H1 (cell line): ENCODE measurements around the gene USP24. TPM values are rescaled to one million over a fixed set of nuclear protein-coding genes. Genes with fewer than 3 reads are reported as not detected.

Experiments
- CTCF ChIA-PET: fragments of 300-600 bp; sonication (Branson Sonifier 250); formaldehyde crosslinking; loops from one replicate; lab custom pipeline; 2021; ENCODE audit not compliant: partially characterized antibody; lab: Charles Lee
- POLR2A ChIA-PET: fragments of 300-600 bp; sonication (Branson Sonifier 250); formaldehyde crosslinking; loops from one replicate; lab custom pipeline; 2021; ENCODE audit warnings: inconsistent platforms; ENCODE audit not compliant: partially characterized antibody; lab: Charles Lee
- DNase-seq, 2 experiments: peaks; one replicate each; pipeline versions ENCODE4 v3.0.0 to v3.0.0-alpha.2; 2010 to 2022; ENCODE audit warnings: low spot score in 2 of 2, low read depth in 1 of 2, mixed read lengths in 1 of 2
- FAIRE-seq: peaks from 2 replicates; lab custom pipeline; 2011; peaks lifted over from hg19 to GRCh38; lab: Jason Lieb, UNC
- H2AFZ ChIP-seq: 2 replicates; pipeline ENCODE4 v1.8.1; 2012; ENCODE audit warnings: low read length, inconsistent platforms
- H2AK5ac ChIP-seq: 2 replicates; pipeline ENCODE4 v1.6.1; 2013; ENCODE audit warnings: low read depth, low read length
- H2BK120ac ChIP-seq: replicated peaks from 2 replicates; pipeline ENCODE3; 2013; ENCODE audit warnings: low read depth, low read length, inconsistent platforms
- H2BK12ac ChIP-seq: 2 replicates; pipeline ENCODE4 v1.6.1; 2013; ENCODE audit warnings: low read depth, low read length
- H2BK15ac ChIP-seq: 2 replicates; pipeline ENCODE4 v1.6.1; 2013; ENCODE audit warnings: low read length
- H2BK20ac ChIP-seq: 2 replicates; pipeline ENCODE4 v1.6.1; 2013; ENCODE audit warnings: low read length
- H2BK5ac ChIP-seq: 2 replicates; pipeline ENCODE4 v1.6.1; 2013; ENCODE audit warnings: low read depth, low read length
- H3K14ac ChIP-seq: 2 replicates; pipeline ENCODE4 v1.6.1; 2013; ENCODE audit warnings: inconsistent platforms; ENCODE audit not compliant: insufficient read length
- H3K18ac ChIP-seq: 2 replicates; pipeline ENCODE4 v1.6.1; 2013; ENCODE audit warnings: low read length; ENCODE audit errors: extremely low read depth
- H3K23ac ChIP-seq: 2 replicates; pipeline ENCODE4 v1.6.1; 2013; ENCODE audit warnings: inconsistent platforms; ENCODE audit not compliant: insufficient read length
- H3K23me2 ChIP-seq: 2 replicates; pipeline ENCODE4 v1.6.1; 2013; ENCODE audit warnings: low read depth, low read length
- H3K27ac ChIP-seq: 2 replicates; pipeline ENCODE4 v1.6.1; 2011; ENCODE audit warnings: low read depth, low read length, inconsistent platforms
- H3K27me3 ChIP-seq, 4 experiments: replicated peaks in 1 of 4; 1 replicate in 1 of 4; 2 replicates in 3 of 4; pipeline versions ENCODE4 v1.6.1 to v1.8.1; 2011 to 2013; ENCODE audit warnings: low read length in 3 of 4, mild to moderate bottlenecking in 3 of 4, inconsistent platforms in 2 of 4, mixed read lengths in 2 of 4, moderate library complexity in 1 of 4; ENCODE audit not compliant: control insufficient read depth in 3 of 4, insufficient read depth in 3 of 4; ENCODE audit errors: extremely low read depth in 1 of 4
- H3K36me3 ChIP-seq, 4 experiments: 2 replicates each; pipeline versions ENCODE4 v1.6.1 to v1.8.1; 2011 to 2013; ENCODE audit warnings: mild to moderate bottlenecking in 4 of 4, low read length in 3 of 4, moderate library complexity in 2 of 4, control low read depth in 1 of 4, inconsistent platforms in 1 of 4; ENCODE audit not compliant: insufficient read depth in 4 of 4, control insufficient read depth in 2 of 4
- H3K4ac ChIP-seq: replicated peaks from 2 replicates; pipeline ENCODE3; 2013; ENCODE audit warnings: low read length, low read depth, mixed read lengths, inconsistent platforms; ENCODE audit not compliant: insufficient read length
- H3K4me1 ChIP-seq, 4 experiments: replicated peaks in 1 of 4; 1 replicate in 1 of 4; 2 replicates in 3 of 4; pipeline versions ENCODE4 v1.6.1 to v1.8.1; 2011 to 2013; ENCODE audit warnings: low read length in 3 of 4, inconsistent platforms in 2 of 4, mixed read lengths in 1 of 4; ENCODE audit not compliant: insufficient read depth in 4 of 4, control insufficient read depth in 3 of 4
- H3K4me2 ChIP-seq, 2 experiments: 2 replicates each; pipeline versions ENCODE4 v1.6.1 to v1.8.1; 2011 to 2013; ENCODE audit warnings: low read depth in 2 of 2, low read length in 2 of 2, control low read depth in 1 of 2, inconsistent platforms in 1 of 2, mild to moderate bottlenecking in 1 of 2; ENCODE audit not compliant: insufficient read depth in 1 of 2
- H3K4me3 ChIP-seq, 4 experiments: fragments of 200-600, 300-600 bp in 1 of 4; sonication (generic), shearing (Covaris generic), sonication (Bioruptor Twin) in 1 of 4; 2 replicates each; pipeline versions ENCODE4 v1.5.1 to v1.8.1; 2011 to 2016; ENCODE audit warnings: low read length in 4 of 4, low read depth in 3 of 4, control low read depth in 2 of 4, inconsistent platforms in 2 of 4, mild to moderate bottlenecking in 2 of 4, mixed read lengths in 1 of 4, moderate library complexity in 1 of 4; ENCODE audit not compliant: insufficient read depth in 2 of 4; ENCODE audit errors: extremely low read depth in 1 of 4
- H3K56ac ChIP-seq: replicated peaks from 2 replicates; pipeline ENCODE3; 2013; ENCODE audit warnings: low read depth, mild to moderate bottlenecking, mixed read lengths, low read length, inconsistent platforms; ENCODE audit not compliant: insufficient read length
- H3K79me1 ChIP-seq: 2 replicates; pipeline ENCODE4 v1.6.1; 2013; ENCODE audit warnings: low read depth, low read length, control low read depth
- H3K79me2 ChIP-seq, 2 experiments: 2 replicates each; pipeline versions ENCODE4 v1.6.1 to v1.8.1; 2012 to 2013; ENCODE audit warnings: low read length in 2 of 2, mild to moderate bottlenecking in 2 of 2, inconsistent platforms in 1 of 2; ENCODE audit not compliant: insufficient read depth in 2 of 2, control insufficient read depth in 1 of 2
- H3K9ac ChIP-seq, 4 experiments: replicated peaks in 1 of 4; 1 replicate in 1 of 4; 2 replicates in 3 of 4; pipeline versions ENCODE4 v1.6.1 to v1.8.1; 2011 to 2013; ENCODE audit warnings: low read depth in 3 of 4, low read length in 3 of 4, control low read depth in 2 of 4, mild to moderate bottlenecking in 2 of 4, moderate library complexity in 2 of 4, inconsistent platforms in 1 of 4; ENCODE audit errors: extremely low read depth in 1 of 4
- H3K9me3 ChIP-seq, 2 experiments: 2 replicates each; pipeline versions ENCODE4 v1.6.1 to v1.8.1; 2012 to 2013; ENCODE audit warnings: mild to moderate bottlenecking in 2 of 2, moderate library complexity in 2 of 2, control low read depth in 1 of 2, inconsistent platforms in 1 of 2, low read depth in 1 of 2, low read length in 1 of 2, mixed read lengths in 1 of 2; ENCODE audit not compliant: insufficient read depth in 2 of 2
- H4K20me1 ChIP-seq, 2 experiments: replicated peaks in 1 of 2; 2 replicates each; pipeline versions ENCODE3 to v1.8.1; 2011 to 2013; ENCODE audit warnings: inconsistent platforms in 2 of 2, low read length in 2 of 2, mild to moderate bottlenecking in 1 of 2; ENCODE audit not compliant: insufficient read depth in 2 of 2, control insufficient read depth in 1 of 2
- H4K5ac ChIP-seq: 2 replicates; pipeline ENCODE4 v1.6.1; 2013; ENCODE audit warnings: low read length, low read depth, mixed read lengths, inconsistent platforms; ENCODE audit not compliant: insufficient read length
- H4K8ac ChIP-seq: 2 replicates; pipeline ENCODE4 v1.8.0; 2013; ENCODE audit warnings: mild to moderate bottlenecking, moderate library complexity, low read length, inconsistent platforms; ENCODE audit not compliant: insufficient read depth; ENCODE audit errors: extremely low read depth
- H4K91ac ChIP-seq: replicated peaks from 2 replicates; pipeline ENCODE3; 2013; ENCODE audit warnings: low read length, mixed read lengths, inconsistent platforms; ENCODE audit not compliant: insufficient read length
- ASH2L ChIP-seq: fragments of 200-600, 300-600 bp; sonication (generic); IDR thresholded peaks from one replicate; pipeline ENCODE4 v1.7.1; 2017; ENCODE audit warnings: low read length
- GABPA ChIP-seq: IDR thresholded peaks from 2 replicates; pipeline ENCODE4 v1.6.1; 2011; ENCODE audit warnings: mild to moderate bottlenecking, low read length, moderate library complexity, borderline replicate concordance; ENCODE audit not compliant: insufficient read depth
- RAD21 ChIP-seq, 2 experiments: IDR thresholded peaks in 1 of 2; conservative IDR thresholded peaks in 1 of 2; 2 replicates each; pipeline ENCODE4 v1.6.1; 2011; ENCODE audit warnings: low read depth in 2 of 2, low read length in 2 of 2, improper control_type of control experiment in 1 of 2, inconsistent platforms in 1 of 2, mild to moderate bottlenecking in 1 of 2, moderate library complexity in 1 of 2
- SIX5 ChIP-seq: IDR thresholded peaks from 2 replicates; pipeline ENCODE4 v1.6.1; 2011; ENCODE audit warnings: mild to moderate bottlenecking, low read depth, low read length
- WGBS, 2 experiments: shearing (Covaris generic) in 1 of 2; methylation state at CpG; one replicate each; pipeline versions ENCODE4 v1.1.6 to v1.1.7; 2013 to 2015; ENCODE audit warnings: low lambda C conversion rate in 2 of 2, mixed read lengths in 2 of 2, inconsistent platforms in 1 of 2, low coverage in 1 of 2, missing lambda C conversion rate in 1 of 2; ENCODE audit not compliant: insufficient replicate concordance in 2 of 2, insufficient coverage in 1 of 2, insufficient read length in 1 of 2; ENCODE audit errors: extremely low coverage in 1 of 2, missing lambda C conversion rate in 1 of 2; 5-methylcytosine and 5-hydroxymethylcytosine counted together
- polyA plus RNA-seq, 7 experiments: library from polyadenylated mRNA; depleted of rRNA in 3 of 7; stranded (reverse) in 5 of 7; unstranded in 2 of 7; fragments of >200 nt in 5 of 7; fragments of 200-250 nt in 2 of 7; gene quantifications; 1 replicate in 5 of 7; 2 replicates in 1 of 7; 4 replicates in 1 of 7; pipeline versions ENCODE4 v1.2.1 to v1.2.3, GENCODE V29; 2011 to 2013; ENCODE audit warnings: missing spikeins in 2 of 7, mixed read lengths in 2 of 7
- total RNA-seq: library from RNA; stranded (reverse); fragmentation: NEBNext Ultra II Directional; extraction: Animal tissue kit (Norgen Biotek cat#: 25700); gene quantifications from 2 replicates; pipeline ENCODE4 v1.2.1, GENCODE V29; 2021
- TF ChIP-seq, protein P1 (sequence below), 3 experiments: IDR thresholded peaks; 1 replicate in 2 of 3; 2 replicates in 1 of 3; pipeline versions ENCODE4 v1.5.1 to v1.6.1; 2011; ENCODE audit warnings: low read length in 3 of 3, mild to moderate bottlenecking in 3 of 3, inconsistent platforms in 2 of 3, low read depth in 1 of 3, moderate library complexity in 1 of 3; ENCODE audit not compliant: insufficient read depth in 1 of 3; ENCODE audit errors: control extremely low read depth in 1 of 3
- TF ChIP-seq, protein P2 (sequence below): IDR thresholded peaks from 2 replicates; pipeline ENCODE4 v1.6.1; 2012; ENCODE audit warnings: inconsistent platforms

Gene USP24
- total and polyA plus RNA-seq, 2 of the 8 experiments (the other 6 are each of a cell fraction or from before 2014, with no cell fraction given) = 11.1 to 34.6 TPM

DNA sequence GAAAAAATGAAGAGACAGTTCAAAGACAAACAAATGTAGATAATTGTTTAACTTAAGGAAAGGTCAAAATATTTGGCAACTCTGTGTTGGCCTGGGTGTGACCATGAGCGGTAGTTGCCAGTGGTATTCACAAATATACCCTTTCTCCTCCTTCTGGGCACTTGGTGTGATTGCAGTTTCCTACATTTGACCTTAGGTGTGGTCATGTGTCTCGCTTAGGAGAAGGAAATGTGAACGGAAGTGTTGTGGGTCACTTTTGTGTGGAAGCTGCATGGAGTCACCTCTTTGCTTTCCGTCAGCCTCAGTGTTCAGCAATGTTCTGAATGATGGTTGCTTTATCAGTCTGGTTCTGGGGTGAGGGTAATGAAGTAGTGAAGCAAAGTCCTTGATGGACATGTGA lies 179.3 kb downstream of the USP24 start:
- no peak overlapping the region for H2BK15ac ChIP-seq
- H2BK5ac ChIP-seq = no peak overlapping the region
- H2BK12ac ChIP-seq = no peak overlapping the region
- H3K9me3 ChIP-seq = no peaks in the 10 kb centered on the region
- H4K91ac ChIP-seq = no peak overlapping the region
- no peak for FAIRE-seq
- no peak overlapping the region for H3K9ac ChIP-seq
- H3K79me2 ChIP-seq = peaks cover under 1% of the 10 kb centered on the region in 2 experiments; a peak in 2 of 4 replicates
- no peak overlapping the region for H4K8ac ChIP-seq
- no peak overlapping the region for H3K23ac ChIP-seq
- no peak overlapping the region for H2BK20ac ChIP-seq
- no peak overlapping the region for H3K56ac ChIP-seq
- H2AFZ ChIP-seq = no peak overlapping the region
- no peaks in the 10 kb centered on the region for H3K79me1 ChIP-seq
- no peak overlapping the region for H2AK5ac ChIP-seq
- H3K4me1 ChIP-seq = peaks cover 0 to 13% (median 8%) of the 10 kb centered on the region in 4 experiments; a peak in 6 of 7 replicates
- WGBS, 2 experiments = 90% methylated on average over 4 of the region's 4 CpGs; no CpG with 5 or more reads in 1 of the 2 experiments
- H3K27ac ChIP-seq = no peak overlapping the region
- no peak overlapping the region for H3K14ac ChIP-seq
- peak; percentile 15 to 32; a peak in 2 of 4 replicates for TF ChIP-seq RAD21 (IDR thresholded peaks at IDR 0.05 in 1 of 2, conservative IDR thresholded peaks at IDR 0.05 in 1 of 2; ENCODE audit: low read depth in 2 of 2, low read length in 2 of 2)
- no peak for TF ChIP-seq ASH2L
- TF ChIP-seq, protein P1, sequence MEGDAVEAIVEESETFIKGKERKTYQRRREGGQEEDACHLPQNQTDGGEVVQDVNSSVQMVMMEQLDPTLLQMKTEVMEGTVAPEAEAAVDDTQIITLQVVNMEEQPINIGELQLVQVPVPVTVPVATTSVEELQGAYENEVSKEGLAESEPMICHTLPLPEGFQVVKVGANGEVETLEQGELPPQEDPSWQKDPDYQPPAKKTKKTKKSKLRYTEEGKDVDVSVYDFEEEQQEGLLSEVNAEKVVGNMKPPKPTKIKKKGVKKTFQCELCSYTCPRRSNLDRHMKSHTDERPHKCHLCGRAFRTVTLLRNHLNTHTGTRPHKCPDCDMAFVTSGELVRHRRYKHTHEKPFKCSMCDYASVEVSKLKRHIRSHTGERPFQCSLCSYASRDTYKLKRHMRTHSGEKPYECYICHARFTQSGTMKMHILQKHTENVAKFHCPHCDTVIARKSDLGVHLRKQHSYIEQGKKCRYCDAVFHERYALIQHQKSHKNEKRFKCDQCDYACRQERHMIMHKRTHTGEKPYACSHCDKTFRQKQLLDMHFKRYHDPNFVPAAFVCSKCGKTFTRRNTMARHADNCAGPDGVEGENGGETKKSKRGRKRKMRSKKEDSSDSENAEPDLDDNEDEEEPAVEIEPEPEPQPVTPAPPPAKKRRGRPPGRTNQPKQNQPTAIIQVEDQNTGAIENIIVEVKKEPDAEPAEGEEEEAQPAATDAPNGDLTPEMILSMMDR (IDR thresholded peaks at IDR 0.05; ENCODE audit: control extremely low read depth in 1 of 3, insufficient read depth in 1 of 3, low read depth in 1 of 3, low read length in 3 of 3) = peak in 2 of 3 experiments; percentile 29 to 36; a peak in 3 of 4 replicates
- TF ChIP-seq GABPA = no peak
- TF ChIP-seq SIX5 = no peak
- TF ChIP-seq, protein P2, sequence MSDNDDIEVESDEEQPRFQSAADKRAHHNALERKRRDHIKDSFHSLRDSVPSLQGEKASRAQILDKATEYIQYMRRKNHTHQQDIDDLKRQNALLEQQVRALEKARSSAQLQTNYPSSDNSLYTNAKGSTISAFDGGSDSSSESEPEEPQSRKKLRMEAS = no peak
- TF ChIP-seq, all 59 proteins: peak for 2
- H3K4me3 ChIP-seq = no peak overlapping the region
- H2BK120ac ChIP-seq = no peak overlapping the region
- POLR2A ChIA-PET = no interaction called here
- no peak overlapping the region for H3K4ac ChIP-seq
- H4K20me1 ChIP-seq = peaks cover 0 to 5% of the 10 kb centered on the region in 2 experiments
- H4K5ac ChIP-seq = no peak overlapping the region
- H3K4me2 ChIP-seq = no peak overlapping the region
- CTCF ChIA-PET = interaction anchor here (0.6 to 4.9 kb wide), 9 partner anchors 14 to 214 kb away, joined by 3 to 50 read pairs (median 4); no protein-coding TSS in a partner anchor
- no peak for DNase-seq
- peaks cover 13% of the 10 kb centered on the region; the same call in 1 of the 2 replicates for H3K23me2 ChIP-seq
- H3K18ac ChIP-seq = no peak overlapping the region
- H3K27me3 ChIP-seq = peaks cover 9 to 34% (median 33%) of the 10 kb centered on the region in 4 experiments
- no peaks in the 10 kb centered on the region for H3K36me3 ChIP-seq
